Keratinocyte (primary cell): ENCODE results near the gene OR9A4.

Experiments used
- EZH2 ChIP-seq: IDR thresholded peaks from one replicate; pipeline ENCODE4 v1.6.1; 2012; ENCODE audit warnings: inconsistent platforms, mild to moderate bottlenecking, low read length, moderate library complexity
- TF ChIP-seq, protein P1 (sequence below), 3 experiments: IDR thresholded peaks in 1 of 3; conservative IDR thresholded peaks in 1 of 3; optimal IDR thresholded peaks in 1 of 3; 2 replicates in 2 of 3; 3 replicates in 1 of 3; pipeline versions ENCODE3 to v1.5.1; 2011; ENCODE audit warnings: low read length in 3 of 3, mild to moderate bottlenecking in 3 of 3, moderate library complexity in 2 of 3, control low read depth in 1 of 3, inconsistent platforms in 1 of 3; ENCODE audit not compliant: insufficient read depth in 2 of 3; ENCODE audit errors: extremely low read depth in 1 of 3

- TF ChIP-seq, protein P1, sequence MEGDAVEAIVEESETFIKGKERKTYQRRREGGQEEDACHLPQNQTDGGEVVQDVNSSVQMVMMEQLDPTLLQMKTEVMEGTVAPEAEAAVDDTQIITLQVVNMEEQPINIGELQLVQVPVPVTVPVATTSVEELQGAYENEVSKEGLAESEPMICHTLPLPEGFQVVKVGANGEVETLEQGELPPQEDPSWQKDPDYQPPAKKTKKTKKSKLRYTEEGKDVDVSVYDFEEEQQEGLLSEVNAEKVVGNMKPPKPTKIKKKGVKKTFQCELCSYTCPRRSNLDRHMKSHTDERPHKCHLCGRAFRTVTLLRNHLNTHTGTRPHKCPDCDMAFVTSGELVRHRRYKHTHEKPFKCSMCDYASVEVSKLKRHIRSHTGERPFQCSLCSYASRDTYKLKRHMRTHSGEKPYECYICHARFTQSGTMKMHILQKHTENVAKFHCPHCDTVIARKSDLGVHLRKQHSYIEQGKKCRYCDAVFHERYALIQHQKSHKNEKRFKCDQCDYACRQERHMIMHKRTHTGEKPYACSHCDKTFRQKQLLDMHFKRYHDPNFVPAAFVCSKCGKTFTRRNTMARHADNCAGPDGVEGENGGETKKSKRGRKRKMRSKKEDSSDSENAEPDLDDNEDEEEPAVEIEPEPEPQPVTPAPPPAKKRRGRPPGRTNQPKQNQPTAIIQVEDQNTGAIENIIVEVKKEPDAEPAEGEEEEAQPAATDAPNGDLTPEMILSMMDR (optimal IDR thresholded peaks at IDR 0.05 in 1 of 3, IDR thresholded peaks at IDR 0.05 in 1 of 3, conservative IDR thresholded peaks at IDR 0.05 in 1 of 3; ENCODE audit: extremely low read depth in 1 of 3, insufficient read depth in 2 of 3, low read length in 3 of 3): no peak
- no peak for TF ChIP-seq EZH2
Measured at GRCh38 chr7:141949911-141950310, 33.7 kb downstream of the OR9A4 start.
